Endothelial cell (in vitro differentiated cells): ENCODE results near the gene UBQLNL. TPM values are rescaled to one million over a fixed set of nuclear protein-coding genes. Genes with fewer than 3 reads are reported as not detected.

Source experiments
- DNase-seq: peaks from one replicate; pipeline ENCODE4 v3.0.0; 2021; ENCODE audit warnings: low spot score
- H3K27ac Mint-ChIP-seq: one replicate; pipeline ENCODE4 v1.8.0; 2021; ENCODE audit warnings: mixed read lengths, inconsistent platforms; ENCODE audit not compliant: unreplicated experiment
- H3K27me3 Mint-ChIP-seq: one replicate; pipeline ENCODE4 v1.8.0; 2021; ENCODE audit warnings: mild to moderate bottlenecking, moderate library complexity, mixed read lengths, inconsistent platforms; ENCODE audit not compliant: unreplicated experiment
- H3K36me3 Mint-ChIP-seq: one replicate; pipeline ENCODE4 v1.8.0; 2021; ENCODE audit warnings: mild to moderate bottlenecking, low read depth, mixed read lengths, inconsistent platforms; ENCODE audit not compliant: unreplicated experiment
- H3K4me1 Mint-ChIP-seq: one replicate; pipeline ENCODE4 v1.8.0; 2021; ENCODE audit warnings: mild to moderate bottlenecking, mixed read lengths, inconsistent platforms; ENCODE audit not compliant: unreplicated experiment
- H3K4me3 Mint-ChIP-seq: one replicate; pipeline ENCODE4 v1.8.0; 2021; ENCODE audit warnings: mild to moderate bottlenecking, mixed read lengths, inconsistent platforms; ENCODE audit not compliant: unreplicated experiment
- H3K9me3 Mint-ChIP-seq: one replicate; pipeline ENCODE4 v1.8.0; 2021; ENCODE audit warnings: mixed read lengths, inconsistent platforms; ENCODE audit not compliant: unreplicated experiment
- CTCF ChIP-seq: fragments of 200-600 bp; sonication (generic); IDR thresholded peaks from one replicate; pipeline ENCODE4 v1.5.0; 2021; ENCODE audit warnings: antibody characterized with exemption; ENCODE audit not compliant: unreplicated experiment
- total RNA-seq: library from RNA; stranded (reverse); fragmentation: NEBNext Ultra II Directional; extraction: Animal tissue kit (Norgen Biotek cat#: 25700); gene quantifications from one replicate; pipeline ENCODE4 v1.2.1, GENCODE V29; 2021; ENCODE audit not compliant: unreplicated experiment

Gene UBQLNL
- total RNA-seq, 1 donor from 2014 or later = 4.4 TPM

- Mint-ChIP-seq H3K27ac (no peak overlapping the region), H3K9me3 (no peaks in the 10 kb centered on the region), H3K4me3 (no peak overlapping the region), H3K36me3 (peaks cover 5% of the 10 kb centered on the region), H3K4me1 (peaks cover 2% of the 10 kb centered on the region), H3K27me3 (peaks cover 1% of the 10 kb centered on the region)
- DNase-seq = no peak
- no peak for TF ChIP-seq CTCF
These were observed 7.9 kb downstream of the UBQLNL start for GRCh38 chr11:5508605-5509004.

- no peak for DNase-seq
- no peak for TF ChIP-seq CTCF
- Mint-ChIP-seq H3K4me3 (no peak overlapping the region), H3K27ac (no peak overlapping the region), H3K9me3 (no peaks in the 10 kb centered on the region), H3K27me3 (peaks cover 1% of the 10 kb centered on the region), H3K4me1 (peaks cover 2% of the 10 kb centered on the region), H3K36me3 (peaks cover 5% of the 10 kb centered on the region)
These were observed 8.6 kb downstream of the UBQLNL start for GRCh38 chr11:5507933-5508305.

- peaks cover 5% of the 10 kb centered on the region for H3K36me3 Mint-ChIP-seq
- H3K27me3 Mint-ChIP-seq = peaks cover 1% of the 10 kb centered on the region
- H3K4me3 Mint-ChIP-seq = no peak overlapping the region
- no peak for DNase-seq
- TF ChIP-seq CTCF = no peak
- no peaks in the 10 kb centered on the region for H3K9me3 Mint-ChIP-seq
- H3K27ac Mint-ChIP-seq = no peak overlapping the region
- peaks cover 4% of the 10 kb centered on the region for H3K4me1 Mint-ChIP-seq
These were observed 9.1 kb downstream of the UBQLNL start for GRCh38 chr11:5507177-5507932.

- H3K36me3 Mint-ChIP-seq = peaks cover 5% of the 10 kb centered on the region
- peaks cover 12% of the 10 kb centered on the region for H3K4me1 Mint-ChIP-seq
- DNase-seq = no peak
- no peak for TF ChIP-seq CTCF
- H3K9me3 Mint-ChIP-seq = no peaks in the 10 kb centered on the region
- no peak overlapping the region for H3K4me3 Mint-ChIP-seq
- H3K27me3 Mint-ChIP-seq = peaks cover 1% of the 10 kb centered on the region
- no peak overlapping the region for H3K27ac Mint-ChIP-seq
These were observed 11.0 kb downstream of the UBQLNL start for GRCh38 chr11:5505363-5506048.

GRCh38 chr11:5504403-5504921 lies 12.0 kb downstream of the UBQLNL start:
- peaks cover 12% of the 10 kb centered on the region for H3K4me1 Mint-ChIP-seq
- peaks cover 2% of the 10 kb centered on the region for H3K36me3 Mint-ChIP-seq
- peaks cover 1% of the 10 kb centered on the region for H3K27me3 Mint-ChIP-seq
- no peak for TF ChIP-seq CTCF
- H3K9me3 Mint-ChIP-seq = no peaks in the 10 kb centered on the region
- no peak overlapping the region for H3K4me3 Mint-ChIP-seq
- no peak for DNase-seq
- H3K27ac Mint-ChIP-seq = no peak overlapping the region
